T-cell (primary cell): Measurements from ENCODE around the gene MIA2. TPM values are rescaled to one million over a fixed set of nuclear protein-coding genes. Genes with fewer than 3 reads are reported as not detected.

Experiments used
- ATAC-seq, 4 experiments: fragments of 200-7000 bp in 3 of 4; fragments of 150-1000 bp in 1 of 4; cut with Tn5 transposase; replicated peaks in 1 of 4; 1 replicate in 3 of 4; 2 replicates in 1 of 4; pipeline ENCODE4 v1.10.0; 2021; ENCODE audit warnings: moderate library complexity in 3 of 4, mild to moderate bottlenecking in 2 of 4, moderate number of reproducible peaks in 1 of 4
- CTCF ChIA-PET, 2 donors: fragments of 300-600 bp; sonication (Branson Sonifier 250); formaldehyde crosslinking; loops; one replicate each; lab custom pipeline; 2022; ENCODE audit warnings: antibody characterized with exemption in 2 of 2; lab: Charles Lee
- POLR2A ChIA-PET, 2 donors: fragments of 300-600 bp; sonication (Branson Sonifier 250); formaldehyde crosslinking; loops; one replicate each; lab custom pipeline; 2022; ENCODE audit warnings: antibody characterized with exemption in 2 of 2; lab: Charles Lee
- DNase-seq, 35 experiments: peaks; one replicate each; pipeline versions ENCODE4 v3.0.0 to v3.0.0-alpha.2; 2013 to 2023
- H3K27ac ChIP-seq: one replicate; pipeline ENCODE4 v1.5.1; 2013; ENCODE audit warnings: low read length
- H3K27me3 ChIP-seq, 2 experiments: replicated peaks in 1 of 2; 1 replicate in 1 of 2; 2 replicates in 1 of 2; pipeline versions ENCODE4 v1.6.1 to v1.7.0; 2013; ENCODE audit warnings: low read length in 1 of 2, mixed read lengths in 1 of 2; ENCODE audit not compliant: control insufficient read depth in 2 of 2, insufficient read depth in 2 of 2; ENCODE audit errors: extremely low read depth in 1 of 2
- H3K36me3 ChIP-seq, 2 donors: 1 replicate in 1 of 2; 2 replicates in 1 of 2; pipeline versions ENCODE4 v1.6.1 to v1.7.0; 2013; ENCODE audit warnings: low read length in 1 of 2; ENCODE audit not compliant: control insufficient read depth in 2 of 2, insufficient read depth in 1 of 2; ENCODE audit errors: extremely low read depth in 1 of 2
- H3K4me1 ChIP-seq, 2 experiments: 1 replicate in 1 of 2; 2 replicates in 1 of 2; pipeline versions ENCODE4 v1.6.1 to v1.7.0; 2013; ENCODE audit warnings: low read length in 2 of 2, mixed read lengths in 1 of 2; ENCODE audit not compliant: insufficient read depth in 2 of 2, control insufficient read depth in 1 of 2; ENCODE audit errors: extremely low read depth in 1 of 2
- H3K4me3 ChIP-seq, 2 donors: 1 replicate in 1 of 2; 2 replicates in 1 of 2; pipeline versions ENCODE4 v1.5.1 to v1.7.0; 2013; ENCODE audit warnings: mild to moderate bottlenecking in 2 of 2, low read length in 1 of 2, moderate library complexity in 1 of 2; ENCODE audit not compliant: control insufficient read depth in 1 of 2; ENCODE audit errors: extremely low read depth in 1 of 2
- H3K9me3 ChIP-seq: 2 replicates; pipeline ENCODE4 v1.7.0; 2013
- H3K27ac Mint-ChIP-seq, 2 donors: one replicate each; pipeline ENCODE4 v1.8.0; 2020 to 2021; ENCODE audit warnings: mild to moderate bottlenecking in 2 of 2, mixed read lengths in 2 of 2
- H3K27me3 Mint-ChIP-seq, 2 donors: one replicate each; pipeline ENCODE4 v1.8.0; 2021 to 2022; ENCODE audit warnings: mixed read lengths in 2 of 2
- H3K36me3 Mint-ChIP-seq: one replicate; pipeline ENCODE4 v1.8.0; 2021; ENCODE audit warnings: mixed read lengths
- H3K4me1 Mint-ChIP-seq, 3 donors: one replicate each; pipeline ENCODE4 v1.8.0; 2020 to 2022; ENCODE audit warnings: mixed read lengths in 3 of 3, mild to moderate bottlenecking in 1 of 3
- H3K4me3 Mint-ChIP-seq, 3 donors: one replicate each; pipeline ENCODE4 v1.8.0; 2020 to 2022; ENCODE audit warnings: mild to moderate bottlenecking in 3 of 3, mixed read lengths in 3 of 3, moderate library complexity in 3 of 3
- H3K9me3 Mint-ChIP-seq, 3 donors: one replicate each; pipeline ENCODE4 v1.8.0; 2020 to 2022; ENCODE audit warnings: mixed read lengths in 3 of 3
- WGBS: methylation state at CpG from one replicate; pipeline ENCODE4 v1.1.5; 2013; ENCODE audit warnings: missing lambda C conversion rate; ENCODE audit not compliant: insufficient coverage; 5-methylcytosine and 5-hydroxymethylcytosine counted together
- total RNA-seq, 35 experiments: library from RNA in 6 of 35; stranded (reverse) in 6 of 35; fragments of 120-200 nt in 1 of 35; gene quantifications; one replicate each; pipeline versions ENCODE4 v1.2.1 to v1.2.4 and lab custom pipeline; 2013 to 2026

Gene MIA2
- total RNA-seq, 5 donors from 2014 or later (not counting 1 experiment from before 2014, with no cell fraction given): 24.8 to 28.3 (median 25.5) TPM

GRCh38 chr14:39435241-39435640 is 201.5 kb downstream of the MIA2 start:
- H3K4me1 ChIP-seq: peaks cover 13 to 17% of the 10 kb centered on the region in 2 experiments
- POLR2A ChIA-PET: no interaction called here
- WGBS: no CpG with 5 or more reads among the region's 6 CpGs
- peaks cover 16 to 19% (median 19%) of the 10 kb centered on the region in 3 donors for H3K4me1 Mint-ChIP-seq
- H3K27me3 ChIP-seq: no peaks in the 10 kb centered on the region
- no peaks in the 10 kb centered on the region for H3K27me3 Mint-ChIP-seq
- H3K9me3 Mint-ChIP-seq: no peaks in the 10 kb centered on the region
- no peaks in the 10 kb centered on the region for H3K36me3 ChIP-seq
- ATAC-seq (no peak), DNase-seq (no peak)
- H3K4me3 ChIP-seq: no peak overlapping the region
- no peak overlapping the region for H3K4me3 Mint-ChIP-seq
- H3K36me3 Mint-ChIP-seq: peaks cover 5% of the 10 kb centered on the region
- H3K27ac Mint-ChIP-seq: no peak overlapping the region
- CTCF ChIA-PET: no interaction called here
- no peaks in the 10 kb centered on the region for H3K9me3 ChIP-seq
- H3K27ac ChIP-seq: no peak overlapping the region

Other genes starting within 250 kb of the MIA2 start
- 10 to 100 TPM; 42.5 to 58.2 (median 49.3) TPM for gene SEC23A, start 130.7 kb upstream of the MIA2 start, total RNA-seq
- 10 to 100 TPM; 12.4 to 17.1 (median 13.9) TPM for gene GEMIN2, start 119.6 kb upstream of the MIA2 start, total RNA-seq
- gene TRAPPC6B, start 63.6 kb upstream of the MIA2 start, total RNA-seq: 10 to 100 TPM; 14.9 to 34.3 (median 30.1) TPM
- 100 to 1,000 TPM in 2 of 5 donors, 10 to 100 TPM in 3; 80.2 to 136 (median 94.4) TPM for gene PNN, start 58.7 kb upstream of the MIA2 start, total RNA-seq
- 10 to 100 TPM; 22.5 to 64.0 (median 28.4) TPM for gene FBXO33, start 198.5 kb downstream of the MIA2 start, total RNA-seq